DND-41 (cell line): ENCODE data around the gene TAF1D.

Experiments used
- ATAC-seq: fragments of 200-7000 bp; cut with Tn5 transposase; 3 replicates; pipeline ENCODE4 v1.9.1; 2021; ENCODE audit warnings: low read depth; ENCODE audit not compliant: insufficient read depth
- DNase-seq: peaks from one replicate; pipeline ENCODE4 v3.0.0-alpha.2; 2020
- H2AFZ ChIP-seq: 2 replicates; pipeline ENCODE4 v1.6.0; 2012; ENCODE audit warnings: low read depth, low read length
- H3K27ac ChIP-seq: 2 replicates; pipeline ENCODE4 v1.5.1; 2012; ENCODE audit warnings: low read length, inconsistent platforms
- H3K27me3 ChIP-seq: fragments of 200-600 bp; sonication (generic); 2 replicates; pipeline ENCODE4 v1.6.0; 2012; ENCODE audit warnings: low read length, mild to moderate bottlenecking, inconsistent platforms; ENCODE audit not compliant: insufficient read depth, poor library complexity
- H3K36me3 ChIP-seq: 2 replicates; pipeline ENCODE4 v1.5.1; 2012; ENCODE audit warnings: low read length, inconsistent platforms; ENCODE audit not compliant: insufficient read depth
- H3K4me1 ChIP-seq: 2 replicates; pipeline ENCODE4 v1.5.1; 2012; ENCODE audit warnings: mild to moderate bottlenecking, low read length; ENCODE audit not compliant: insufficient read depth
- H3K4me2 ChIP-seq: 2 replicates; pipeline ENCODE4 v1.6.0; 2012; ENCODE audit warnings: mild to moderate bottlenecking, moderate library complexity, low read length, inconsistent platforms; ENCODE audit not compliant: insufficient read depth
- H3K4me3 ChIP-seq, 2 experiments: fragments of 200-600 bp in 1 of 2; shearing (Covaris generic) in 1 of 2; 2 replicates each; pipeline ENCODE4 v1.5.1; 2012 to 2016; ENCODE audit warnings: inconsistent platforms in 2 of 2, low read length in 2 of 2, mild to moderate bottlenecking in 2 of 2, low read depth in 1 of 2, moderate library complexity in 1 of 2
- H3K79me2 ChIP-seq: 2 replicates; pipeline ENCODE4 v1.6.0; 2012; ENCODE audit warnings: low read length, inconsistent platforms; ENCODE audit not compliant: insufficient read depth
- H3K9ac ChIP-seq: 2 replicates; pipeline ENCODE4 v1.6.0; 2012; ENCODE audit warnings: low read depth, mild to moderate bottlenecking, inconsistent platforms, low read length, moderate library complexity
- H3K9me3 ChIP-seq: 2 replicates; pipeline ENCODE4 v1.5.1; 2012; ENCODE audit warnings: low read length, moderate library complexity, mild to moderate bottlenecking, inconsistent platforms; ENCODE audit not compliant: insufficient read depth, severe bottlenecking
- H4K20me1 ChIP-seq: 2 replicates; pipeline ENCODE4 v1.6.0; 2012; ENCODE audit warnings: low read length; ENCODE audit not compliant: insufficient read depth
- EZH2 ChIP-seq: IDR thresholded peaks from 3 replicates; pipeline ENCODE4 v1.6.1; 2012; ENCODE audit warnings: borderline replicate concordance, low read depth, mild to moderate bottlenecking, moderate library complexity, low read length, inconsistent platforms; ENCODE audit not compliant: severe bottlenecking
- TF ChIP-seq, protein P1 (sequence below): IDR thresholded peaks from 2 replicates; pipeline ENCODE4 v1.5.1; 2012; ENCODE audit warnings: borderline replicate concordance, low read length, moderate library complexity, mild to moderate bottlenecking; ENCODE audit not compliant: poor library complexity, severe bottlenecking; ENCODE audit errors: extremely low read depth

TAF1D gene

DNA sequence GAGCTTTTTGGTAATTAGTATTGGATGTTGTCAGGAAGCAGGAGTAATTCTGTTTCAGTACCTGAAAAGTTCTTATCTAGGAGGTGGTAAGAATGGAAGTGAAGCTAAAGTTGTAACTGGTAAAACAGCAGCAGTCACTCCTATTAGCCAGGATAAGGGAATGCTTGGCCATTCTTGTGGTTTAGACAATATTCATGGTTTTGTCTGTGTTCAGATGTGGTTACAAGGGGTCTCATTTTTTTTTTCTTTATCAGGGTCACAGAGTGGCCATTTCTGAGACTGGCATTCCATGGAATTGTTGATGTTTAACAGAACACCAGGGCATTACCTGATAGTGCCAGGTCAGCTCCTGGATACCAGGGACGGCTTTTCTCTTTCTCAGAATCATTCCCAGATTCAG lies 23.8 kb downstream of the TAF1D start:
- Histone ChIP-seq H3K4me3 (no peak overlapping the region), H3K36me3 (peaks cover 87% of the 10 kb centered on the region), H3K79me2 (peaks cover 28% of the 10 kb centered on the region), H3K4me1 (peaks cover 31% of the 10 kb centered on the region), H2AFZ (no peak overlapping the region), H3K9me3 (no peaks in the 10 kb centered on the region), H4K20me1 (peaks cover 12% of the 10 kb centered on the region; the same call in 1 of the 2 replicates), H3K9ac (no peak overlapping the region), H3K27ac (peak overlapping the region; percentile 61), H3K4me2 (no peak overlapping the region), H3K27me3 (no peaks in the 10 kb centered on the region)
- TF ChIP-seq, protein P1, sequence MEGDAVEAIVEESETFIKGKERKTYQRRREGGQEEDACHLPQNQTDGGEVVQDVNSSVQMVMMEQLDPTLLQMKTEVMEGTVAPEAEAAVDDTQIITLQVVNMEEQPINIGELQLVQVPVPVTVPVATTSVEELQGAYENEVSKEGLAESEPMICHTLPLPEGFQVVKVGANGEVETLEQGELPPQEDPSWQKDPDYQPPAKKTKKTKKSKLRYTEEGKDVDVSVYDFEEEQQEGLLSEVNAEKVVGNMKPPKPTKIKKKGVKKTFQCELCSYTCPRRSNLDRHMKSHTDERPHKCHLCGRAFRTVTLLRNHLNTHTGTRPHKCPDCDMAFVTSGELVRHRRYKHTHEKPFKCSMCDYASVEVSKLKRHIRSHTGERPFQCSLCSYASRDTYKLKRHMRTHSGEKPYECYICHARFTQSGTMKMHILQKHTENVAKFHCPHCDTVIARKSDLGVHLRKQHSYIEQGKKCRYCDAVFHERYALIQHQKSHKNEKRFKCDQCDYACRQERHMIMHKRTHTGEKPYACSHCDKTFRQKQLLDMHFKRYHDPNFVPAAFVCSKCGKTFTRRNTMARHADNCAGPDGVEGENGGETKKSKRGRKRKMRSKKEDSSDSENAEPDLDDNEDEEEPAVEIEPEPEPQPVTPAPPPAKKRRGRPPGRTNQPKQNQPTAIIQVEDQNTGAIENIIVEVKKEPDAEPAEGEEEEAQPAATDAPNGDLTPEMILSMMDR = no peak
- no peak for TF ChIP-seq EZH2
- DNase-seq (no peak), ATAC-seq (no peak)

DNA sequence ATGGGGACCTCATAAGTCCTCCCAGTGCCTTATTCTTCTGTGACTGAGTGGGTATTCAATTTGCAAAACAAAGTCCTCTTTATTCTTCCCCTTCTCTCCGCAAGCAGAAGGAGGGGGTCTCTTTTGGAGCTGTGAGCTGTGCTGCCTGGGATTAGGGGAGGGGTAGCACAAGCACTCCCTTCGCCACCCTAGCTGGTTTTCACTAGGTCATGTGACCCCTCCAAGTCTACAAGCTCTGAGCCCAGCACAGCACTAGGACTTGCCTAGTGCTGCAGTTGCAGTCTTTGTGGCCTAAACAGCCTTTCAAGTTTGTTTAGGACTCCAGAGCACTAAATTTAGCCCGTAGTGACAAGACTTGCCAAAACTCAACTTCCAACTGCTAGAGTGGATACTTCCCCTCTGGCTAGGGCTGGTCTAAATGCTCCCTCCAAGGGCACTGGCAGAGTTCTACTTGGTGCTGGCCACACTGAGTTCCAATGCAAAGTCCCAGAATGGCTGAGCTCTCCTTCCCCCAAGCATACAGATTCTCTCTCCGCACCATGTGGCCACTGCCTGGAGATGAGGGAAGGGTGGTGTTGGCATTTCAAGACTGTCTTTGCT lies 25.4 kb downstream of the TAF1D start:
- Histone ChIP-seq H4K20me1 (peaks cover 12% of the 10 kb centered on the region; the same call in 1 of the 2 replicates), H3K27ac (peak overlapping the region; percentile 28; the same call in 1 of the 2 replicates), H3K36me3 (peaks cover 85% of the 10 kb centered on the region), H3K9me3 (no peaks in the 10 kb centered on the region), H3K9ac (no peak overlapping the region), H3K4me1 (peaks cover 31% of the 10 kb centered on the region), H2AFZ (no peak overlapping the region), H3K79me2 (peaks cover 42% of the 10 kb centered on the region), H3K4me2 (no peak overlapping the region), H3K27me3 (no peaks in the 10 kb centered on the region), H3K4me3 (no peak overlapping the region)
- TF ChIP-seq, protein P1 = no peak
- TF ChIP-seq EZH2 = no peak
- DNase-seq (no peak), ATAC-seq (no peak)

DNA sequence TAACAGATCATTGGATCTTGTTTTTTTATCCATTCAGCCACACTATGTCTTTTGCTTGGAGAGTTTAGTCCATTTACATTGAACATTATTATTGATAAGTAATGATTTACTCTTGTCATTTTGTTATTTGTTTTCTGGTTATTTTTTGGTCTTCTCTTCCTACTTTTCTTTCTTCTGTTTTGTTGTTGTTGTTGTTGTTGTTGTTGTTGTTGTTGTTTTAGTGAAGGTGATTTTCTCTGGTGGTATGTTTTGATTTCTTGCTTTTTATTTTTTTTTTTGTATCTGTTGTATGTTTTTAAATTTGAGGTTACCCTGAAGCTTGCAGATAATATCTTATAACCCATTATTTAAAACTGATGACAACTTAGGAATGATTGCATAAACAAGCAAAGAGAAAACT lies 28.6 kb downstream of the TAF1D start:
- Histone ChIP-seq H3K9ac (no peak overlapping the region), H3K4me1 (peaks cover 23% of the 10 kb centered on the region), H2AFZ (no peak overlapping the region), H3K4me3 (no peak overlapping the region), H4K20me1 (peaks cover 12% of the 10 kb centered on the region; the same call in 1 of the 2 replicates), H3K27me3 (no peaks in the 10 kb centered on the region), H3K27ac (no peak overlapping the region), H3K9me3 (peaks cover 12% of the 10 kb centered on the region), H3K36me3 (peaks cover 93% of the 10 kb centered on the region), H3K79me2 (peaks cover 62% of the 10 kb centered on the region), H3K4me2 (no peak overlapping the region)
- DNase-seq (no peak), ATAC-seq (no peak)
- TF ChIP-seq, protein P1 = no peak
- TF ChIP-seq EZH2 = no peak
